GM19324 (cell line): ENCODE results near the gene SIVA1.

ENCODE experiments used
- ATAC-seq: cut with Tn5 transposase; IDR thresholded peaks from one replicate; pipeline ENCODE4 v1.9.1; 2021; ENCODE audit warnings: mild to moderate bottlenecking, moderate library complexity; ENCODE audit not compliant: unreplicated experiment, low FRiP score

SIVA1 gene, protein sequence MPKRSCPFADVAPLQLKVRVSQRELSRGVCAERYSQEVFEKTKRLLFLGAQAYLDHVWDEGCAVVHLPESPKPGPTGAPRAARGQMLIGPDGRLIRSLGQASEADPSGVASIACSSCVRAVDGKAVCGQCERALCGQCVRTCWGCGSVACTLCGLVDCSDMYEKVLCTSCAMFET

DNA sequence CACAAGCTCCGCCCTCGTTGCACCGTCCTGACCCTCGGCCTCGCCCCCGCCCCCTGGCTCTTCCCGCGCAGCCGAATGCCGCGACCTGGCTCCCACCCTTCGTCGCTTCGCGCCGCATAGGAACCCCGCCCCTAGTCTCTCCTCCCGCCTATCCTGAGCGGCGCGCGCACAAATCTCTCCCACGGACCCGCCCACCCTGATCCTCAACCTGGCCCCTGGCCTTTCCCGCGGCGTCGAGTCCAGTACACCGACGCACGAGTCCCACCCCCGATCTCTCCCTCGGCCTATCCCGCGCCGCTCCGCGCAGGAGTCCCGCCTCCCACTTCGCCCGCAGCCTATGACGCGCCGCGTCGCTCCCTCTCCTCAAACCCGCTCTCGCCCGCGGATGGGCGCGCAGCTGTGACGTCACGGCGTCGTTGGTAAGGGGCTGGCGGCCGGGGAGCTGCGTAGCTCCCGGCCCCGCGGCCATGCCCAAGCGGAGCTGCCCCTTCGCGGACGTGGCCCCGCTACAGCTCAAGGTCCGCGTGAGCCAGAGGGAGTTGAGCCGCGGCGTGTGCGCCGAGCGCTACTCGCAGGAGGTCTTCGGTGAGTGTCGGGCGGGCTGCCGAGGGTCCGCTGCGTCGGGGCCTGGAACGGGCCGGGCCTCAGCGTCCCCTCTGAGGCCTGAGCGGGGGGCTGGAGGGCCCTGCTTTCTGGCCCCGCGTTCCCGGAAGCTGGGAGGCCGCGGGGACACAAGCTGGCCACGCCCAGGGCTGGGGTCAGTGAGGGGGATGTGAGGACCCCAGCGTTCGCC lies at the start of gene SIVA1:
SIVA1 (plus strand) TSS at position 413 of the 793 bp plus-strand sequence; CDS start at position 468, 55 bp downstream.
- peak; percentile 88 for ATAC-seq

DNA sequence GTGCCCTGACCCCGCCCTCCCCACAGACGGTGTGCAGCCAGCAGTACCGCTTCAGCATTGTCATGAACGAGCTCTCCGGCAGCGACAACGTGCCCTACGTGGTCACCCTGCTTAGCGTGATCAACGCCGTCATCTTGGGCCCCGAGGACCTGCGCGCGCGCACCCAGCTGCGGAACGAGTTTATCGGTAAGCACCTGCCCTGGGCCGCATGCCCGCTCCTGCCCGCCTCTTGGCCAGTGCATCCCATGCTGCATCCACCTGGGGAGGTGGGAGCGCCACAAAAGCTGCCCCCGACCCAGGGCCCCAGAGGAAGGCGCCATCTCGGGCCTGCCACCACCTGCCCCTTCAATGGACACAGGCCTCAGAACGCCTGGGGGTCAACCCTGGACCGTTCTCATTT lies 49.7 kb upstream of the SIVA1 start:
- no peak for ATAC-seq

DNA sequence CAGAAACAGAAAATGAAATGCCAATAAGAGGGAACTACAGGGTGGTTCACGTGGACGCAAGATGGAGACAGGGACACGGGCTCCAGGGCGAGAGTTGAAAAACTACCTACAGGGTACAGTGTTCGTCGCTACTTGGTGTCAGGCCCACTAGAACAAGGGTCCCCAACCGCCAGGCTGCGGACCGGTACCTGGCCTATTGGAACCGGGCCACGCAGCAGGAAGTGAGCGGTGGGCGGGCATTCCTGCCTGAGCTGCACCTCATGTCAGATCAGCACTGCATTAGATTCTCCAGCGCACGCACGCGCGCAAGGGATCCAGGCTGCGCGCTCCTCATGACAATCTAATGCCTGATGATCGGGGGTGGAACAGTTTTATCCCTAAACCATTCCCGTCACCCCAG lies 48.7 kb upstream of the SIVA1 start:
- no peak for ATAC-seq

DNA sequence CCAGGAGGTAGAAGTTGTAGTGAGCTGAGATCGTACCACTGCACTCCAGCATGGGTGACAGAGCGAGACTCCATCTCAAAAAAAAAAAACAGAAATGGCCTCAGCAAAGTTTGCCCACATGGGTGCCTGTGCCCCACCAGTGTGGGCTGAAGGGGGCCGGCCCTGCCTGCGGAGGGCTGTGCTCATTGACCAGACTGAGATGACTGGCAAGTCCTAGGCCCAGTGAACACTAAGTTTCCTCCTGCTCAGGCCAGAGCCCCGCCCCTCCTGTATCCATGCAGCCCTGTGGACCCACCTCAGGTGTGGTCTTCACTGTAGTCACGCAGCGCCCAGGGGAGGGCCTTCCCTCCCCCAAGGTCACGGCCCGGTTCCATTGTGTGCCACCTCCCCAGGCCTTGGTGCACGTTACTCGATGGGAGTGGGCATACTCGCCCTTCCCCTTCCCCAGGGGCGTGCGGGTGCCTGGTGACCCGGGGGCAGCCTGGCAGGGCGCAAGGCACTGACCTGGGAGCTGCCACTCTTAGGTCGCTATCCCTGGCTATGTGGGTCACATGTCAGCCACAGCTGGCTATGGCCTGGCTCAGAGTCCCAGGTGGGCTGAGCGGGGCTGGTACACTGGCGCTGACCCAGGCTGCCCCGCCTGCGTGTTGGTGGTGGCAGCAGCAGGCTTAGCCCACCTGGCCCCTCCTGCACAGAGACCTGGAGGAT lies 47.5 kb upstream of the SIVA1 start:
- ATAC-seq, result no peak

DNA sequence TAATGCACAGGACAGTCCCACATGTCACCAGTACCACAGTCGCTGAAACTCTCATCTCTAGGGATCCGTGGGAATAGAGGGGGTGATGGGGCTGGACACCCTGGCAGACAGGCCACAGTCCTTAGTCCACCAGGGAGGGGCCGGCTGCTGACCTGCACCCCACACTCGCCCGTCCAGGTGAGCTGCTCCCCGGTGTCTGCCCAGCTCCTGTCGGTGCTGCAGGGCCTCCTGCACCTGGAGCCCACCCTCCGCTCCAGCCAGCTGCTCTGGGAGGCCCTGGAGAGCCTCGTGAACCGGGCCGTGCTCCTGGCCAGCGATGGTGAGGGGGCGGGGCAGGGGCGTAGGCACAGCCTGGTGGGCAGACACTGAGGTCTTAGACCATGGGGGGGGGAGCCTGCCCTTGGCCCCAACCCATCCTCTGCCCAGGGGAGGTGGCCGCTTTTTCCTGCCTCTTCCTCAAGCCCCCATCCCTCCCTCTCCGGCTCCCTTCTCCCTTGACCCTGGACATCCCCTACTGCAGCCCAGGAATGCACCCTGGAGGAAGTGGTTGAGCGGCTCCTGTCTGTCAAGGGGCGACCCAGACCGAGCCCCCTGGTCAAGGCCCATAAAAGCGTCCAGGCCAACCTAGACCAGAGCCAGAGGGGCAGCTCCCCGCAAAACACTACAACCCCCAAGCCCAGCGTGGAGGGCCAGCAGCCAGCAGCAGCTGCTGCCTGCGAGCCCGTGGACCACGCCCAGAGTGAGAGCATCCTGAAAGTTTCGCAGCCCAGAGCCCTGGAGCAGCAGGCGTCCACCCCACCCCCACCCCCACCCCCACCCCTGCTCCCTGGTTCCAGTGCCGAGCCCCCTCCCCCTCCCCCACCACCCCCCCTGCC lies 46.0 kb upstream of the SIVA1 start:
- no peak for ATAC-seq

DNA sequence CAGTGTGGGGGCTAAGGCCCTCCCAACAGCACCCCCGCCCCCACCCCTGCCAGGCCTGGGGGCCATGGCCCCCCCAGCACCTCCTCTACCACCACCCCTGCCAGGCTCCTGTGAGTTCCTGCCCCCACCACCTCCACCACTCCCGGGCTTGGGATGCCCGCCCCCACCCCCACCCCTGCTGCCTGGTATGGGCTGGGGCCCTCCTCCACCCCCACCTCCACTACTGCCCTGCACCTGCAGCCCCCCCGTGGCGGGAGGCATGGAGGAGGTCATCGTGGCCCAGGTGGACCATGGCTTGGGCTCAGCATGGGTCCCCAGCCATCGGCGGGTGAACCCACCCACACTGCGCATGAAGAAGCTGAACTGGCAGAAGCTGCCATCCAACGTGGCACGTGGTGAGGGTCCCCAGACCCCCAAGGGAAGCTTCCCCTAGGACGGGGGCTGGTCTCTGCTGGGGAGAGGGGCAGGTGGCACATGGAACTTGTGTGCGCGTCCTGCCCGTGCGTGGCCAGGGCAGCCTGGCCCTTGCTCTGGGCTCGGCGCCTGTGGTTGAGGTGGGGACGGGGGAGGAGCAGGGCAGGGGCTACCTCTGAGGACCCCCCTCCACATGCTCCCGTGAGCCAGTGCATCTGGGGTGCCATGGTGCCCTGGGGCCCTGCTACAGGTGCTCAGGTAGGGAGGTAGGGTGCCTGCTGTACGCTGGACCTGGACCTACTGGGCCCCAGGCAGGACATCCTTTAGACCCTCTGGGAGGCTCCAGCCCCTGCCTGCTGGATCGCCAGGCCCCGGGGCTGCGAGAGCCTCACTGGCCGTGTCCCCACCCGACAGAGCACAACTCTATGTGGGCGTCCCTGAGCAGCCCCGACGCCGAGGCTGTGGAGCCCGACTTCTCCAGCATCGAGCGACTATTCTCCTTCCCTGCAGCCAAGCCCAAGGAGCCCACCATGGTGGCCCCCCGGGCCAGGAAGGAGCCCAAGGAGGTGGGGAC lies 45.0 kb upstream of the SIVA1 start:
- ATAC-seq, result no peak

DNA sequence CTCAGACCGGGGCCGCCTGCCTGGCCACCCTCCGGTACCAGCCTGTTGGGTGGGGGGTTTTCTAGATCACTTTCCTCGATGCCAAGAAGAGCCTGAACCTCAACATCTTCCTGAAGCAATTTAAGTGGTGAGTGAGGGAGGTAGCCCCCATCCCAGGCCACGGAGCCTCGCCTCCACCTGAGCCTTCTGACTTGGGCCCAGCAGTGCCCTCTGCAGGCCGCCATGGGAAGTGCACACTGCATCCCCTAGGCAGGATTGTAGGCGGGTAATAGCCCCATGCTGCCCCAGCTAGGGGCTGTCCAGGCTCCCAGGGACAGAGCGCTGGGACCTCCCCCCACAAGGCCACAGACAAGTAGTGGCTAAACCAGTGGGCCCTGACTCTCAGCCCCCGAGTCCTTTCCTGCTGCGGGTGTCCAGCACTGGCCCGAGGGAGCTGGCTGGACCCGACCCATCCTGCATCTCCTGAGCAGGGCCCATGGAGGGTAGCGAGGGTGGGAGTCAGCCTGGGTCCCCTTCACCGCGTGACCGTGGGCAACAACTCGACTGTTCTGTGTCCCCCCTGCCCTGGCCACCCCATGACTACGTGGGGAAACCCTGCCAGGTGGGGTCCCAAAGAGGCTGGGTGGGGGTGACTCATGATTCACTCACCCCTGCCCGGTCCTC lies 44.2 kb upstream of the SIVA1 start:
- ATAC-seq, result no peak

DNA sequence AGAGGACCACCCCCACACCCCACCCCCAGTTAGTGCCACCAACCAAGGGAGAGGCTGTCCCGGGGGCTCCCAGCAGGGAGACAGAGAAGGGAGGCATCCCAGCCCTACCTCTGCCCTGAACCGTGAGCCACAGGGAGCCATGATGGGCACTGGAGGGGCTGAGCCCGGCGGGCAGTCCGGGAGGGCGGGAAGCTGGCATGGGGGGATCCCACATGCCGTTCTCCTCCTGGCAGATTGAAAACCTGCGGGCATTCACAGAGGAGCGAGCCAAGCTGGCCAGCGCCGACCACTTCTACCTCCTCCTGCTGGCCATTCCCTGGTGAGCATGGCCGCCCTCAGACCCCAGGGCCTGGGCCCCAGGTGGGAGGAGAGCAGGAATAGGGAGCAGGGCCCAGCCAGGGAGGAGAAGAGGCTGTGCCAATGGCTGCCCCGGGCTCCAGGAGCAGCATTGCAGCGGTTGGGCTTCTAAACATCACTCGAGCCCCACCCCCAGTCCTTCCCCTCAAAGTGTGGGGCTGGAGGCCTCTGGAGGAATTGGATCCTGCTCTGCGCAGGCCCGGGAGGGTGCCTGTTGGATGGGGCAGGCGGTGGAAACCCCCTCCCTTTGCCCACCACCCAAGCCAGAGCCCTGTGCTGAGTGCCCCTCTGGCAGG lies 43.4 kb upstream of the SIVA1 start:
- no peak for ATAC-seq

DNA sequence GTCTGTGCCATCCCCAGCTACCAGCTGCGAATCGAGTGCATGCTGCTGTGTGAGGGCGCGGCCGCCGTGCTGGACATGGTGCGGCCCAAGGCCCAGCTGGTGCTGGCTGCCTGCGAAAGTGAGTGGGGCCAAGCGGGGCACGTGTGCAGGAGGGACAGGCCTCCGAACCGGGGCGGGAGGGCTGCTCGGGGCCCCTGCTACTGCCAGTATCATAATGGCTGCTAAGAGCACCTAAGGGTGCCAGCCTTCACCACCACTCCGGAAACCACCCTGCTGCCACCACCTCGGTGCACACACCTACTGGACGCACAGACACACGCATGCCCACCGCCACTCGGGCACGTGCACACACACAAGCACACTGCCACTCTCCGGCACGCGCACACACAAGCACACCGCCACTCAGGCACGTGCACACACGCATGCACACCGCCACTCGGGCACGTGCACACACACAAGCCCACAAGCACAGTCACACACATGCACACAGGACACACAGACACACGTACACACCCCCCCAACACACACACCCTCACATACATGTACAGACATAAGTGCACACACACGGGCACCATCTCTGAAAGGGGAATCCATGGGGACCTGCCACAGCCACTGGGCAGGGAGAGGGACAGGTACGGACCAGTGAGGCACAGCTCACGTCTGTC lies 42.7 kb upstream of the SIVA1 start:
- no peak for ATAC-seq

DNA sequence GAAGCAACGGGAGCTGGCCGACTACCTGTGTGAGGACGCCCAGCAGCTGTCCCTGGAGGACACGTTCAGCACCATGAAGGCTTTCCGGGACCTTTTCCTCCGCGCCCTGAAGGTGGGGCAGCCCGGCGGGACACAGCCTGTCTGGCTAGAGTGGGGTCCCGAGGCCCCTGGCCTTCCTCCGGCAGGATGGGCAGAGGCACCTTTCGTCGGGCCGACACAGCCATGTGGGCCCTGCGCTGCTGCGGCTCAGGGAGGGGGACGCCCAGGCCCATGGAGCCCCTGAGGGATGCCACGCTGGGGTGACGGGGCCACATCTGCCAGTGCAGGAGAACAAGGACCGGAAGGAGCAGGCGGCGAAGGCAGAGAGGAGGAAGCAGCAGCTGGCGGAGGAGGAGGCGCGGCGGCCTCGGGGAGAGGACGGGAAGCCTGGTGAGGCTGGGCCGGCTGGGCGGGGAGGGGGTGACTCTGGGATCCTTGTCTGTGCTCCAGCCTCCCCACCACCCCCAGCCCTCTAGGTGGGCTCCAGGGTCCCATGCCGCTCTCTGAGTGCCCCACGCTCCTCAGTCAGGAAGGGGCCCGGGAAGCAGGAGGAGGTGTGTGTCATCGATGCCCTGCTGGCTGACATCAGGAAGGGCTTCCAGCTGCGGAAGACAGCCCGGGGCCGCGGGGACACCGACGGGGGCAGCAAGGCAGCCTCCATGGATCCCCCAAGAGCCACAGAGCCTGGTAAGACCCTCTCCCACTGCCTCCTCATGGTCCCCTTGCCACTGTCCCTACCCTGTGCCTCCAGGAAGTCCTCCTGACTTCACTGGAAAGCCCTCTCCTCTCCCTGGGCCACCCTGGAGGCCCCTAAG lies 39.8 kb upstream of the SIVA1 start:
- no peak for ATAC-seq

DNA sequence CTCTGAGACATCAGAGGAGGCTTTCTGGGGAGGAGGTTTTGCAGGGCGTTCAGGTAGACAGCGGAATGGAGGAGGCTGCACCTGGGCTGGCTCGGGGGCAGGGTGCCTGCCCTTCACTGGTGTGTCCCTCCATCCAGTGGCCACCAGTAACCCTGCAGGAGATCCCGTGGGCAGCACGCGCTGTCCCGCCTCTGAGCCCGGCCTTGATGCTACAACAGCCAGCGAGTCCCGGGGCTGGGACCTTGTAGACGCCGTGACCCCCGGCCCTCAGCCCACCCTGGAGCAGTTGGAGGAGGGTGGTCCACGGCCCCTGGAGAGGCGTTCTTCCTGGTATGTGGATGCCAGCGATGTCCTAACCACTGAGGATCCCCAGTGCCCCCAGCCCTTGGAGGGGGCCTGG lies 38.9 kb upstream of the SIVA1 start:
- no peak for ATAC-seq

DNA sequence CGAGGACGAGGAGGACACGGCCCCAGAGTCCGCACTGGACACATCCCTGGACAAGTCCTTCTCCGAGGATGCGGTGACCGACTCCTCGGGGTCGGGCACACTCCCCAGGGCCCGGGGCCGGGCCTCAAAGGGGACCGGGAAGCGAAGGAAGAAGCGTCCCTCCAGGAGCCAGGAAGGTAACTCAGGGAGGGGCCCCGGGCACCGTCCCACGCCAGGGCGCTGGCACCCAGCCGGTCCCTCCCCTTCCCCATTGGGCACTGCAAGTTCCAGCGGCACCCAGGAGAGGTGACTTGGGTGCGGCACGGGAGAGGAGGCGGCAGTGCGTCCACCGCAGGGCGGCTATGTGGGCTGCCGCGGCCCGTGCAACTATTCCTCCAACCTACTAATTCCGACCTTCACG lies 38.3 kb upstream of the SIVA1 start:
- no peak for ATAC-seq

DNA sequence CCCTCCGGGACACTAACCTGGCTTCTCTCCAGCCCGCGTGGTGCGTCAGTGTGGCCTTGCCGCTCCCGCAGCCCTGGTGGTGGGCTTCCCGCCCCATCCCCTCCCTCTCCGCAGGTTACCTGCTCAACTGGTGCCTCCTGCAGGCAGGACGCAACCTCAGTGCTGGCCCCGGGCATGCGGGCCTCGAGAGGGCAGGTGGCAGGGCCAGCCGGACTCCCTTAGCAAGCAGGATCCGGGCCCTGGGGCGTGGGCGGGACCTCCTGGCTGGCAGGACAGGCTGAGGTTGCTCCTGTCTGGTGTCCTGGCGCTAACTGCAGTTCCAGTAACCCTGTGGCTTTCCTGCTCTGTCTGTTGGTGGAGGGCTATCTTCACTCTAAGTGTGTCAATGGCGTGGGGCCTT lies 37.5 kb upstream of the SIVA1 start:
- ATAC-seq, result no peak

DNA sequence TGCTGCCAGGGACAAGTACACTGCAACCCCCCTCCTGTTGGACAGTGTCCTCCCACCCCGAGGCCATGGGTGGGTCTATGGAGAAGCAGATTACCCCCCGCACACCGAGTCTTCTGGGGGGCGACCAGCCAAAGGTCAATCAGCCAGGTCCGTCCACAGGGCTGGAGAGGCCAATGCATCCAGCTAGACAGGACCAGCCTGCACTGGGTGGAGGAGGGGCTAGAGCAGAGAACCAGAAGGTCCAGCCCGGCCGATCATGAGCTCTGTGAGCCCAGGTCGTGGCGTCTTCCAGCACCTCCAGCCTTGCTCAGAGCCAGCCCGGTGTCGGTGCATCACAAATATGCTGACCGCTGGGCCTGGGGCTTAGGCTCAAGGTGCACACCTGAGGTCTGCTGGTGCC lies 37.1 kb upstream of the SIVA1 start:
- no peak for ATAC-seq

DNA sequence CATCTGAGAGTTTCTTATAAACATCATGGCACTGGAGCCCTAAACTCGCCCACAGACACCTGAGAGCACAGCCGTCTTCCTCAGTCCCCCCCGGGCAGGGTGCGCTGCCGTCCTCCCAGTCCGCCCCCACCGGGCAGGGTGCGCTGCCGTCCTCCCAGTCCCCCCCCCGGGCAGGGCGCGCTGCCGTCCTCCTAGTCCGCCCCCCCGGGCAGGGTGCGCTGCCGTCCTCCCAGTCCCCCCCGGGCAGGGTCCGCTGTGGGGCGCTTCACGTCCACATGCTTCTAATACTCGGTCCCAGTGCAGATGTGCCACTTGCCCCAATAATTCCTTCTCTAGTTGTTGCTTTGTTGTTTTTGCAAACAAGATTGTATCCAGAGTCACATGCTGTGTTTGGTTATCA lies 35.8 kb upstream of the SIVA1 start:
- no peak for ATAC-seq

DNA sequence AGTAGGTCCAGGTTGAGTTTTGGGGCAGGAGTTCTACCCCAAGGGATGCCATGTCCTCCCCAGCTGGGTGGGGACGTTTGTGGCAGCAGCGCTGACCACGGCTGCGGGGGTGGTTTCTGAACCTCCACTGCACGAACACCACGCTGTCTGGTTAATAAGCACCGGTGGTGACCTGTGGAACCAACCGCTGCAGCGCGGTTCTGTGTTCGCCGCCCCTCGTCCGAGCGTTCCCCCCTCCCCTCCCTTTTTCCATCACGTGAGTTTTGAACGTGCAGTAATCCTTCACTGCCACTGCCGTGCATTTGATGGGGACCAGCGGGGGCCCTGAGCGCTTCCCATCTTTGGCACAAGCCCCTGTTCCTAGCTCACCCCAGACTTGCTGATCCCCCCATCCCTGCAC lies 35.3 kb upstream of the SIVA1 start:
- ATAC-seq, result no peak

DNA sequence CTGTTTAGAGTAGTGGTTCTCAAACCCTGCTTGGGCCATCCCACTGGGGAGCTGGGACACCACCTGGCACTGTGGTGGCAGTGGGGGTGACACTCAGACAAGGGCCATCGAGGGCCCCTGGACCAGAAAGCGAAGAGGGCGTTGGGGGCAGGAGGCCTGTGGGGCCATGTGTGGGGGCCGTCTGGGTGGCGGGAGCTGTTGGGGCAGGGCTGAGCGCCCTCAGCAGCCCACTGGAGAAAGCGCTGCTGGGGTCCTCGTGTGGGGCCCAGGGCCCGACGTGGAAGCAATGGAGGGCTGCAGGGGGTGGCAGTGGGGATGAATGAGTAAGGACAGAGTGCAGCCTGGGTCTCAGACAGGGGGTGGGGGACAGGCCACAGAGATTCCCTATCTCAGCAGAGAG lies 34.8 kb upstream of the SIVA1 start:
- no peak for ATAC-seq
